CD14-positive monocyte (primary cell): Measurements from ENCODE around the gene LPCAT3. TPM values are rescaled to one million over a fixed set of nuclear protein-coding genes. Genes with fewer than 3 reads are reported as not detected.

Experiments
- DNase-seq, 3 donors: peaks; one replicate each; pipeline ENCODE4 v3.0.0-alpha.2; 2011 to 2022
- H2AFZ ChIP-seq: 2 replicates; pipeline ENCODE4 v1.6.0; 2012; ENCODE audit warnings: mild to moderate bottlenecking, low read depth, low read length, inconsistent platforms; ENCODE audit not compliant: insufficient read depth, poor library complexity, severe bottlenecking
- H3K27ac ChIP-seq, 2 donors: 1 replicate in 1 of 2; 2 replicates in 1 of 2; pipeline ENCODE4 v1.5.1; 2012 to 2013; ENCODE audit warnings: low read length in 2 of 2, control low read depth in 1 of 2, inconsistent platforms in 1 of 2, low read depth in 1 of 2, mild to moderate bottlenecking in 1 of 2
- H3K27me3 ChIP-seq, 2 donors: one replicate each; pipeline versions ENCODE4 v1.6.0 to v1.6.1; 2011 to 2013; ENCODE audit warnings: low read length in 2 of 2; ENCODE audit not compliant: control insufficient read depth in 2 of 2, insufficient read depth in 2 of 2
- H3K36me3 ChIP-seq, 2 donors: replicated peaks in 1 of 2; 1 replicate in 1 of 2; 2 replicates in 1 of 2; pipeline versions ENCODE4 v1.5.1 to v1.6.1; 2012 to 2013; ENCODE audit warnings: low read length in 2 of 2, control low read depth in 1 of 2, inconsistent platforms in 1 of 2, mild to moderate bottlenecking in 1 of 2; ENCODE audit not compliant: insufficient read depth in 2 of 2, control insufficient read depth in 1 of 2
- H3K4me1 ChIP-seq, 2 donors: 1 replicate in 1 of 2; 2 replicates in 1 of 2; pipeline versions ENCODE4 v1.5.1 to v1.6.1; 2012 to 2013; ENCODE audit warnings: low read length in 2 of 2, control low read depth in 1 of 2, inconsistent platforms in 1 of 2, mild to moderate bottlenecking in 1 of 2, moderate library complexity in 1 of 2; ENCODE audit not compliant: insufficient read depth in 2 of 2, control insufficient read depth in 1 of 2
- H3K4me2 ChIP-seq: replicated peaks from 2 replicates; pipeline ENCODE3; 2012; ENCODE audit warnings: low read length, moderate library complexity, mild to moderate bottlenecking; ENCODE audit not compliant: poor library complexity, severe bottlenecking; ENCODE audit errors: extremely low read depth
- H3K4me3 ChIP-seq, 3 experiments: fragments of 200-600 bp in 1 of 3; sonication (generic) in 1 of 3; replicated peaks in 1 of 3; 1 replicate in 2 of 3; 2 replicates in 1 of 3; pipeline ENCODE4 v1.5.1; 2011 to 2013; ENCODE audit warnings: low read length in 3 of 3, mild to moderate bottlenecking in 3 of 3, control low read depth in 2 of 3, low read depth in 2 of 3, inconsistent platforms in 1 of 3, moderate library complexity in 1 of 3
- H3K79me2 ChIP-seq: 2 replicates; pipeline ENCODE4 v1.6.0; 2012; ENCODE audit warnings: mild to moderate bottlenecking, control low read depth, inconsistent platforms, low read length, moderate library complexity; ENCODE audit not compliant: insufficient read depth
- H3K9ac ChIP-seq: 2 replicates; pipeline ENCODE4 v1.6.0; 2017; ENCODE audit warnings: low read length, mild to moderate bottlenecking; ENCODE audit not compliant: insufficient read depth, poor library complexity, severe bottlenecking
- H3K9me3 ChIP-seq, 2 donors: replicated peaks in 1 of 2; 1 replicate in 1 of 2; 2 replicates in 1 of 2; pipeline versions ENCODE4 v1.5.1 to v1.6.1; 2012 to 2013; ENCODE audit warnings: low read length in 2 of 2, control low read depth in 1 of 2; ENCODE audit not compliant: control insufficient read depth in 1 of 2, insufficient read depth in 1 of 2
- H4K20me1 ChIP-seq: 2 replicates; pipeline ENCODE4 v1.6.0; 2012; ENCODE audit warnings: mild to moderate bottlenecking, low read length, control low read depth, moderate library complexity; ENCODE audit not compliant: insufficient read depth
- H3K27ac Mint-ChIP-seq, 7 donors: one replicate each; pipeline ENCODE4 v1.8.0; 2020; ENCODE audit warnings: mild to moderate bottlenecking in 7 of 7, mixed read lengths in 7 of 7, moderate library complexity in 6 of 7, inconsistent platforms in 2 of 7
- H3K27me3 Mint-ChIP-seq, 3 donors: one replicate each; pipeline ENCODE4 v1.8.0; 2021 to 2022; ENCODE audit warnings: low read depth in 3 of 3, mild to moderate bottlenecking in 3 of 3, mixed read lengths in 3 of 3, moderate library complexity in 3 of 3, inconsistent platforms in 1 of 3
- H3K36me3 Mint-ChIP-seq, 2 donors: one replicate each; pipeline ENCODE4 v1.8.0; 2020; ENCODE audit warnings: mixed read lengths in 2 of 2, inconsistent platforms in 1 of 2, mild to moderate bottlenecking in 1 of 2
- H3K4me1 Mint-ChIP-seq: one replicate; pipeline ENCODE4 v1.8.0; 2020; ENCODE audit warnings: mild to moderate bottlenecking, mixed read lengths
- H3K4me3 Mint-ChIP-seq, 2 donors: one replicate each; pipeline ENCODE4 v1.8.0; 2020; ENCODE audit warnings: mild to moderate bottlenecking in 2 of 2, mixed read lengths in 2 of 2, moderate library complexity in 1 of 2
- H3K9me3 Mint-ChIP-seq, 7 donors: one replicate each; pipeline ENCODE4 v1.8.0; 2020 to 2022; ENCODE audit warnings: mixed read lengths in 7 of 7, mild to moderate bottlenecking in 6 of 7, moderate library complexity in 6 of 7, inconsistent platforms in 2 of 7
- WGBS: methylation state at CpG from one replicate; pipeline ENCODE4 v1.1.5; 2013; ENCODE audit warnings: missing lambda C conversion rate; ENCODE audit not compliant: insufficient coverage; 5-methylcytosine and 5-hydroxymethylcytosine counted together
- intact Hi-C, 2 donors: fragments of 100-400 bp; cut with micrococcal nuclease; formaldehyde crosslinking; loops; one replicate each; pipeline versions ENCODE4 v1.15.0 to v1.15.1; 2023
- polyA plus RNA-seq, 3 donors: library from polyadenylated mRNA; depleted of rRNA in 1 of 3; unstranded in 2 of 3; stranded (reverse) in 1 of 3; fragments of 300-500 nt in 2 of 3; fragments of >200 nt in 1 of 3; fragmentation: Illumina TruSeq in 2 of 3; gene quantifications; 1 replicate in 2 of 3; 2 replicates in 1 of 3; pipeline ENCODE4 v1.2.3, GENCODE V29; 2012 to 2021
- TF ChIP-seq, protein P1 (sequence below): fragments of 200-600 bp; IDR thresholded peaks from one replicate; pipeline ENCODE4 v1.8.0; 2022; ENCODE audit warnings: antibody characterized with exemption, mild to moderate bottlenecking

LPCAT3 gene
- polyA plus RNA-seq, 3 donors, result 50.9 to 62.7 (median 54.1) TPM

DNA sequence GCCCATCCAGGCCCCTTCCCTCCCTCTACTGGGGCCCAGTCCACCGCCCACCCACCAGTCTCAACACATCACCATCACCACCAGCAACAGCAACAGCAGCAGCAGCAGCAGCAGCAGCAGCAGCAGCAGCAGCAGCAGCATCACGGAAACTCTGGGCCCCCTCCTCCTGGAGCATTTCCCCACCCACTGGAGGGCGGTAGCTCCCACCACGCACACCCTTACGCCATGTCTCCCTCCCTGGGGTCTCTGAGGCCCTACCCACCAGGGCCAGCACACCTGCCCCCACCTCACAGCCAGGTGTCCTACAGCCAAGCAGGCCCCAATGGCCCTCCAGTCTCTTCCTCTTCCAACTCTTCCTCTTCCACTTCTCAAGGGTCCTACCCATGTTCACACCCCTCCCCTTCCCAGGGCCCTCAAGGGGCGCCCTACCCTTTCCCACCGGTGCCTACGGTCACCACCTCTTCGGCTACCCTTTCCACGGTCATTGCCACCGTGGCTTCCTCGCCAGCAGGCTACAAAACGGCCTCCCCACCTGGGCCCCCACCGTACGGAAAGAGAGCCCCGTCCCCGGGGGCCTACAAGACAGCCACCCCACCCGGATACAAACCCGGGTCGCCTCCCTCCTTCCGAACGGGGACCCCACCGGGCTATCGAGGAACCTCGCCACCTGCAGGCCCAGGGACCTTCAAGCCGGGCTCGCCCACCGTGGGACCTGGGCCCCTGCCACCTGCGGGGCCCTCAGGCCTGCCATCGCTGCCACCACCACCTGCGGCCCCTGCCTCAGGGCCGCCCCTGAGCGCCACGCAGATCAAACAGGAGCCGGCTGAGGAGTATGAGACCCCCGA, 81.4 kb downstream of the LPCAT3 start:
- TF ChIP-seq, protein P1, sequence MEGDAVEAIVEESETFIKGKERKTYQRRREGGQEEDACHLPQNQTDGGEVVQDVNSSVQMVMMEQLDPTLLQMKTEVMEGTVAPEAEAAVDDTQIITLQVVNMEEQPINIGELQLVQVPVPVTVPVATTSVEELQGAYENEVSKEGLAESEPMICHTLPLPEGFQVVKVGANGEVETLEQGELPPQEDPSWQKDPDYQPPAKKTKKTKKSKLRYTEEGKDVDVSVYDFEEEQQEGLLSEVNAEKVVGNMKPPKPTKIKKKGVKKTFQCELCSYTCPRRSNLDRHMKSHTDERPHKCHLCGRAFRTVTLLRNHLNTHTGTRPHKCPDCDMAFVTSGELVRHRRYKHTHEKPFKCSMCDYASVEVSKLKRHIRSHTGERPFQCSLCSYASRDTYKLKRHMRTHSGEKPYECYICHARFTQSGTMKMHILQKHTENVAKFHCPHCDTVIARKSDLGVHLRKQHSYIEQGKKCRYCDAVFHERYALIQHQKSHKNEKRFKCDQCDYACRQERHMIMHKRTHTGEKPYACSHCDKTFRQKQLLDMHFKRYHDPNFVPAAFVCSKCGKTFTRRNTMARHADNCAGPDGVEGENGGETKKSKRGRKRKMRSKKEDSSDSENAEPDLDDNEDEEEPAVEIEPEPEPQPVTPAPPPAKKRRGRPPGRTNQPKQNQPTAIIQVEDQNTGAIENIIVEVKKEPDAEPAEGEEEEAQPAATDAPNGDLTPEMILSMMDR, result no peak
- 4% methylated on average over 35 of the region's 36 CpGs for WGBS
- H3K4me1 ChIP-seq, result peaks cover 38 to 40% of the 10 kb centered on the region in 2 donors
- no peaks in the 10 kb centered on the region for H3K27me3 ChIP-seq
- intact Hi-C loops, result loop anchor here in 1 of 2 donors (5.0 kb wide), 1 partner anchor 35 kb away; the partner anchor contains the start of genes EMG1 and PHB2
- no peak for DNase-seq
- Mint-ChIP-seq H3K27me3 (no peaks in the 10 kb centered on the region), H3K9me3 (no peaks in the 10 kb centered on the region), H3K4me1 (peaks cover 35% of the 10 kb centered on the region), H3K4me3 (peak overlapping the region; percentile 78 to 79), H3K36me3 (peaks cover 12 to 25% of the 10 kb centered on the region in 2 donors), H3K27ac (peak overlapping the region in 6 of 7 donors; percentile 19 to 78 (median 56))
- no peaks in the 10 kb centered on the region for H3K9me3 ChIP-seq
- peak overlapping the region; percentile 80 for H3K9ac ChIP-seq
- H2AFZ ChIP-seq, result peak overlapping the region; percentile 96
- H3K4me2 ChIP-seq, result peak overlapping the region; percentile 95
- H3K4me3 ChIP-seq, result peak overlapping the region; percentile 55 to 90 (median 87)
- H3K36me3 ChIP-seq, result no peaks in the 10 kb centered on the region
- H3K27ac ChIP-seq, result peak overlapping the region in 1 of 2 donors; percentile 82
- peaks cover 11% of the 10 kb centered on the region for H3K79me2 ChIP-seq
- H4K20me1 ChIP-seq, result no peaks in the 10 kb centered on the region

DNA sequence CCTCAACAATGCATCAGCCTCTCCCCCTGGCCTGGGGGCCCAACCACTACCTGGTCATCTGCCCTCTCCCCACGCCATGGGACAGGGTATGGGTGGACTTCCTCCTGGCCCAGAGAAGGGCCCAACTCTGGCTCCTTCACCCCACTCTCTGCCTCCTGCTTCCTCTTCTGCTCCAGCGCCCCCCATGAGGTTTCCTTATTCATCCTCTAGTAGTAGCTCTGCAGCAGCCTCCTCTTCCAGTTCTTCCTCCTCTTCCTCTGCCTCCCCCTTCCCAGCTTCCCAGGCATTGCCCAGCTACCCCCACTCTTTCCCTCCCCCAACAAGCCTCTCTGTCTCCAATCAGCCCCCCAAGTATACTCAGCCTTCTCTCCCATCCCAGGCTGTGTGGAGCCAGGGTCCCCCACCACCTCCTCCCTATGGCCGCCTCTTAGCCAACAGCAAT, 82.1 kb downstream of the LPCAT3 start:
- Histone ChIP-seq H3K4me2 (peak overlapping the region; percentile 95), H3K9me3 (no peaks in the 10 kb centered on the region), H3K27ac (no peak overlapping the region), H4K20me1 (no peaks in the 10 kb centered on the region), H3K4me1 (peaks cover 38 to 40% of the 10 kb centered on the region in 2 donors), H3K27me3 (no peaks in the 10 kb centered on the region), H3K36me3 (no peaks in the 10 kb centered on the region), H3K79me2 (peaks cover 11% of the 10 kb centered on the region), H3K9ac (no peak overlapping the region), H2AFZ (no peak overlapping the region), H3K4me3 (peak overlapping the region in 1 of 3 experiments; percentile 90)
- Mint-ChIP-seq H3K4me3 (peak overlapping the region; percentile 78 to 79), H3K27me3 (peaks cover 0 to 4% (median 0%) of the 10 kb centered on the region in 3 donors), H3K9me3 (no peaks in the 10 kb centered on the region), H3K4me1 (peaks cover 35% of the 10 kb centered on the region), H3K27ac (peak overlapping the region in 5 of 7 donors; percentile 26 to 78 (median 72)), H3K36me3 (peaks cover 12 to 23% of the 10 kb centered on the region in 2 donors)
- intact Hi-C loops, result loop anchor here in 1 of 2 donors (5.0 kb wide), 1 partner anchor 36 kb away; the partner anchor contains the start of genes EMG1 and PHB2
- 46% methylated on average over 3 of the region's 3 CpGs for whole genome bisulfite sequencing
- no peak for DNase-seq
- TF ChIP-seq, protein P1, result no peak
